ENCODE results near the gene SLC11A2. TPM values are rescaled to one million over a fixed set of nuclear protein-coding genes. Genes with fewer than 3 reads are reported as not detected.

Gene SLC11A2
- total RNA-seq, 1 experiment from 2014 or later = 38.7 TPM

DNA sequence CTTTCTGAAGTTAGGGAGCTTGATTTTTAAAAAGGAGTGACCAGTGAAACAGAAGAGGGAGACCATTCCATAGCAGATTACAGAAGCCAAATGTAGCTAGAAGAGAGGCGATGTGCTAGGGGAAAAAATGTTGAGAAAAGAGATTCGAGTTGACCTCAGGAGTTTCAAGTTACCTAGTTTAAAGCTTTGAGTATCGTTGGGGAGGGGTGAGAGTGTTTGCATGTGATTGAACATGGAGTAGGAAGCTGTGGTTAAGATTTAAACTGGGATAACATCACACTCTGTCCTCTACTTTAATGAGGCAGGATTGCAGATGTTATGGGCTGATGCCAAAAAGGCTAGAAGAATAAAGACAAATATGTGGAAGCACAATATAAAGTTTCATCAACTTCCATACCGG is 25.6 kb upstream of the SLC11A2 start:
- Histone ChIP-seq H3K79me2 (ENCODE audit: insufficient read depth, low read length) (peaks cover 37% of the 10 kb centered on the region), H3K4me1 (ENCODE audit: control insufficient read depth in 1 of 2, insufficient read depth in 2 of 2, low read length in 2 of 2) (peaks cover 7 to 18% of the 10 kb centered on the region in 2 experiments; a peak in 2 of 4 replicates), H4K20me1 (ENCODE audit: insufficient read depth) (no peaks in the 10 kb centered on the region), H2AFZ (ENCODE audit: low read depth, low read length, poor library complexity, severe bottlenecking) (no peak overlapping the region), H3K36me3 (ENCODE audit: control insufficient read depth in 1 of 2, insufficient read depth in 2 of 2, low read length in 2 of 2) (peaks cover 34 to 36% of the 10 kb centered on the region in 2 experiments), H3K27ac (ENCODE audit: low read depth, low read length) (no peak overlapping the region), H3K9me3 (ENCODE audit: control insufficient read depth in 1 of 2, insufficient read depth in 1 of 2, low read depth in 1 of 2, low read length in 2 of 2) (no peaks in the 10 kb centered on the region), H3K4me3 (replicated peaks in 1 of 2; ENCODE audit: low read depth in 1 of 2, low read length in 2 of 2) (no peak overlapping the region), H3K9ac (ENCODE audit: low read length) (no peak overlapping the region), H3K4me2 (ENCODE audit: low read length) (no peak overlapping the region), H3K9me2 (ENCODE audit: insufficient read depth) (no peaks in the 10 kb centered on the region), H3K27me3 (ENCODE audit: insufficient read depth, low read length) (no peaks in the 10 kb centered on the region)
- intact Hi-C loops (cut with micrococcal nuclease) = no loop called here
- TF ChIP-seq JUND (IDR thresholded peaks at IDR 0.05) (no peak), TCF7L2 (IDR thresholded peaks at IDR 0.05; ENCODE audit: borderline replicate concordance, extremely low read depth, insufficient read depth, insufficient read length) (no peak), SIN3A (IDR thresholded peaks at IDR 0.05; ENCODE audit: low read depth) (no peak), EGR1 (IDR thresholded peaks at IDR 0.05; ENCODE audit: low read depth) (no peak), ZNF274 (IDR thresholded peaks at IDR 0.05; ENCODE audit: low read depth, low read length) (no peak), ZFX (IDR thresholded peaks at IDR 0.05) (no peak), EZH2 (IDR thresholded peaks at IDR 0.05) (no peak), EZH2phosphoT487 (IDR thresholded peaks at IDR 0.05; ENCODE audit: borderline replicate concordance) (no peak), POLR2AphosphoS5 (IDR thresholded peaks at IDR 0.05; ENCODE audit: low read depth, low read length) (no peak), SRF (IDR thresholded peaks at IDR 0.05; ENCODE audit: low read depth) (no peak), YY1 (IDR thresholded peaks at IDR 0.05; ENCODE audit: extremely low read depth, insufficient replicate concordance, low read depth, low read length) (no peak), CEBPB (IDR thresholded peaks at IDR 0.05; ENCODE audit: low read depth) (no peak)
- TF ChIP-seq, protein P1, sequence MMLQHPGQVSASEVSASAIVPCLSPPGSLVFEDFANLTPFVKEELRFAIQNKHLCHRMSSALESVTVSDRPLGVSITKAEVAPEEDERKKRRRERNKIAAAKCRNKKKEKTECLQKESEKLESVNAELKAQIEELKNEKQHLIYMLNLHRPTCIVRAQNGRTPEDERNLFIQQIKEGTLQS (IDR thresholded peaks at IDR 0.05) = no peak
- TF ChIP-seq, protein P2, sequence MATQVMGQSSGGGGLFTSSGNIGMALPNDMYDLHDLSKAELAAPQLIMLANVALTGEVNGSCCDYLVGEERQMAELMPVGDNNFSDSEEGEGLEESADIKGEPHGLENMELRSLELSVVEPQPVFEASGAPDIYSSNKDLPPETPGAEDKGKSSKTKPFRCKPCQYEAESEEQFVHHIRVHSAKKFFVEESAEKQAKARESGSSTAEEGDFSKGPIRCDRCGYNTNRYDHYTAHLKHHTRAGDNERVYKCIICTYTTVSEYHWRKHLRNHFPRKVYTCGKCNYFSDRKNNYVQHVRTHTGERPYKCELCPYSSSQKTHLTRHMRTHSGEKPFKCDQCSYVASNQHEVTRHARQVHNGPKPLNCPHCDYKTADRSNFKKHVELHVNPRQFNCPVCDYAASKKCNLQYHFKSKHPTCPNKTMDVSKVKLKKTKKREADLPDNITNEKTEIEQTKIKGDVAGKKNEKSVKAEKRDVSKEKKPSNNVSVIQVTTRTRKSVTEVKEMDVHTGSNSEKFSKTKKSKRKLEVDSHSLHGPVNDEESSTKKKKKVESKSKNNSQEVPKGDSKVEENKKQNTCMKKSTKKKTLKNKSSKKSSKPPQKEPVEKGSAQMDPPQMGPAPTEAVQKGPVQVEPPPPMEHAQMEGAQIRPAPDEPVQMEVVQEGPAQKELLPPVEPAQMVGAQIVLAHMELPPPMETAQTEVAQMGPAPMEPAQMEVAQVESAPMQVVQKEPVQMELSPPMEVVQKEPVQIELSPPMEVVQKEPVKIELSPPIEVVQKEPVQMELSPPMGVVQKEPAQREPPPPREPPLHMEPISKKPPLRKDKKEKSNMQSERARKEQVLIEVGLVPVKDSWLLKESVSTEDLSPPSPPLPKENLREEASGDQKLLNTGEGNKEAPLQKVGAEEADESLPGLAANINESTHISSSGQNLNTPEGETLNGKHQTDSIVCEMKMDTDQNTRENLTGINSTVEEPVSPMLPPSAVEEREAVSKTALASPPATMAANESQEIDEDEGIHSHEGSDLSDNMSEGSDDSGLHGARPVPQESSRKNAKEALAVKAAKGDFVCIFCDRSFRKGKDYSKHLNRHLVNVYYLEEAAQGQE (IDR thresholded peaks at IDR 0.05; ENCODE audit: low read depth) = no peak
- TF ChIP-seq, protein P3, sequence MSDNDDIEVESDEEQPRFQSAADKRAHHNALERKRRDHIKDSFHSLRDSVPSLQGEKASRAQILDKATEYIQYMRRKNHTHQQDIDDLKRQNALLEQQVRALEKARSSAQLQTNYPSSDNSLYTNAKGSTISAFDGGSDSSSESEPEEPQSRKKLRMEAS (IDR thresholded peaks at IDR 0.05) = no peak
- TF ChIP-seq, protein P4, sequence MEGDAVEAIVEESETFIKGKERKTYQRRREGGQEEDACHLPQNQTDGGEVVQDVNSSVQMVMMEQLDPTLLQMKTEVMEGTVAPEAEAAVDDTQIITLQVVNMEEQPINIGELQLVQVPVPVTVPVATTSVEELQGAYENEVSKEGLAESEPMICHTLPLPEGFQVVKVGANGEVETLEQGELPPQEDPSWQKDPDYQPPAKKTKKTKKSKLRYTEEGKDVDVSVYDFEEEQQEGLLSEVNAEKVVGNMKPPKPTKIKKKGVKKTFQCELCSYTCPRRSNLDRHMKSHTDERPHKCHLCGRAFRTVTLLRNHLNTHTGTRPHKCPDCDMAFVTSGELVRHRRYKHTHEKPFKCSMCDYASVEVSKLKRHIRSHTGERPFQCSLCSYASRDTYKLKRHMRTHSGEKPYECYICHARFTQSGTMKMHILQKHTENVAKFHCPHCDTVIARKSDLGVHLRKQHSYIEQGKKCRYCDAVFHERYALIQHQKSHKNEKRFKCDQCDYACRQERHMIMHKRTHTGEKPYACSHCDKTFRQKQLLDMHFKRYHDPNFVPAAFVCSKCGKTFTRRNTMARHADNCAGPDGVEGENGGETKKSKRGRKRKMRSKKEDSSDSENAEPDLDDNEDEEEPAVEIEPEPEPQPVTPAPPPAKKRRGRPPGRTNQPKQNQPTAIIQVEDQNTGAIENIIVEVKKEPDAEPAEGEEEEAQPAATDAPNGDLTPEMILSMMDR (IDR thresholded peaks at IDR 0.05 in 2 of 3, conservative IDR thresholded peaks at IDR 0.05 in 1 of 3; ENCODE audit: borderline replicate concordance in 1 of 3, insufficient read depth in 1 of 3, low read depth in 2 of 3, low read length in 2 of 3) = no peak
- ATAC-seq (no peak), DNase-seq (ENCODE audit: low read depth, low spot score) (no peak)
- ChIA-PET RAD21 (ENCODE audit: low non-redundant PET in 1 of 2, low total read pairs in 2 of 2, uncharacterized antibody in 2 of 2, unreplicated experiment in 2 of 2) (no interaction called here), POLR2A (interaction anchor here (1.0 kb wide), 1 partner anchor 32 kb away, joined by 3 read pairs; the partner anchor contains the start of gene CSRNP2), CTCF (no interaction called here)
- no TSS peak for BruUV-seq (replicated peaks)
